ENCODE measurements around the gene OR2T2.
"Not testable (repeated sequence)": the region's sequence is repeated elsewhere in the genome, so short reads cannot be mapped to it uniquely, and the experiment has no call there.

Gene OR2T2

DNA sequence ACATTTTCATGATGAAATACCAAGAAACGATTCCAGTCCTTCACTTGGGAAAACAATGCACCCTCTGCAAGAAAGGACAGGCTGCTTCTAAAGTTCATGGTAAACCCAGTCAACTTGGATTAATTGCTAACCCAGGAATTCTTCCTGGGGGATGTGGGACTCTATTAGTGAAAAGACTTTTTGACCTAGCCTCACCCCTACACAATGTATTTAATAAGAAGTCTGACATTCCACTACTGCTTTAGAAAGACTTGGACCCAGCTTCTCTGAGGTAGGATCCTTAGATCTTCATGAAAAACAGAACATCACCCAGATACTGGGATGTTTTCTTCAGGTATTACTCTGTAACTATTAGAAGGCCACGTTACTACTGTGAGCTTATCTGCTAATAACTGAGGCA is at the start of gene OR2T2:
Gene OR2T2 (plus strand): TSS at position 239 of the 400 bp plus-strand sequence. CDS start 7,161 bp downstream, outside the sequence.
- not testable (repeated sequence) for DNase-seq

GRCh38 chr1:248402748-248403147 is 42.7 kb upstream of the OR2T2 start, which contains the start of gene OR2T1:
OR2T1 (plus strand) TSS chr1:248403048; CDS start chr1:248406148, 3,100 bp downstream.
- no peak for DNase-seq

- no peak for DNase-seq
Measured at GRCh38 chr1:248404024-248404423, 41.4 kb upstream of the OR2T2 start.

DNA sequence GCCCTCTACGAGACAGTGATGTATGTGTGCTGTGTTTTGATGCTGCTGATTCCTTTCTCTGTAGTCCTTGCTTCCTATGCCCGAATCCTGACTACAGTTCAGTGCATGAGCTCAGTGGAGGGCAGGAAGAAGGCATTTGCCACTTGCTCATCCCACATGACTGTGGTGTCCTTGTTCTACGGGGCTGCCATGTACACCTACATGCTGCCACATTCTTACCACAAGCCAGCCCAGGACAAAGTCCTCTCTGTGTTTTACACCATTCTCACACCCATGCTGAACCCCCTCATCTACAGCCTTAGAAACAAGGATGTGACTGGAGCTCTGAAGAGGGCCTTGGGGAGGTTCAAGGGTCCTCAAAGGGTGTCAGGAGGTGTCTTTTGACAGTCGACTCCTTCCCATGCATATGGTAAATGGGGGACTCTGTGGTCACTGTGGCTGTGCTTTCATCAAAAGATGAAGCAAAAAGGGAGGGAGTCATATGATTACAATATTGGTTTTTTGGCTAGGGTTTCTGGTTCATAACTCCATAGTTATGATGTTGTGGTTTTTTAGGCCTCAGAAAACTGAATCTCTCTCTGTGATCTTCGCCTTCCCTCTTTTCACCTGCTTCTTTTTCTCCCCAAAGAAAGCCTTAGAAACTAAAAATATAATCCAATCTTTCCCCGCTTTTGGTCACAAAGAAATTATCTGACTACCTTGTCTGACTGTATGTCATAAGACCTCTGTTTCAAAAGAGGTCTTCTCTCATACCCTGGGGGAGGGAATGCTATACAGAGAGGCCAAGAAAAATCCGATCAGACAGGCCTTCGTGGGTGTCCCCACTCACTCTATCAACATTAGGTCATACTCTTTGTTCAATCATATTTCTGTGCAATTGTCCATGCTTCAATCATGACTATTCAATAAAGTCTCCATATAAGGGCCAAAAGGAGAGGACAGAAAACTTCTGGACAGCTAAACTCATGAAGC is 38.4 kb upstream of the OR2T2 start:
- DNase-seq = no peak

- no peak for DNase-seq
Measured at GRCh38 chr1:248416226-248416625, 29.2 kb upstream of the OR2T2 start.

GRCh38 chr1:248417854-248418253 is 27.6 kb upstream of the OR2T2 start:
- no peak for DNase-seq

DNA sequence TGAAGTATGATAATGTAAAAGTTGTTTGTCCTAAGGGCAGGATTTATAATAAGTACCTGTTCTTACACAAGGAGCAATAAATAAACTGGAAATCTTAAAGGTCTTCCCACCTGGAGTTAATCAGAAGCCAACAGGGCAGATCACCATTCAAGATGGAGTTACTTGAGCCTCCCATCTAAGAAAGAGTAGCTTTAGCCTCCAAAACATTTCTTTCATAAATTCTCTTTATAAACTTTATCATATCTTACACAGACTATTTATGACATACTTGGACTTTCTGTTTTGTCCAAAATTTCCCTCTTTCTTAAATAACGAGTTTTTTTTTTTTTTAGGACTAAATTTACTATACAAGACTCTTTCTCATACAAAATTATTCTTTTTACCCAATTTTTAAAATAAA is 24.1 kb upstream of the OR2T2 start:
- no peak for DNase-seq

DNA sequence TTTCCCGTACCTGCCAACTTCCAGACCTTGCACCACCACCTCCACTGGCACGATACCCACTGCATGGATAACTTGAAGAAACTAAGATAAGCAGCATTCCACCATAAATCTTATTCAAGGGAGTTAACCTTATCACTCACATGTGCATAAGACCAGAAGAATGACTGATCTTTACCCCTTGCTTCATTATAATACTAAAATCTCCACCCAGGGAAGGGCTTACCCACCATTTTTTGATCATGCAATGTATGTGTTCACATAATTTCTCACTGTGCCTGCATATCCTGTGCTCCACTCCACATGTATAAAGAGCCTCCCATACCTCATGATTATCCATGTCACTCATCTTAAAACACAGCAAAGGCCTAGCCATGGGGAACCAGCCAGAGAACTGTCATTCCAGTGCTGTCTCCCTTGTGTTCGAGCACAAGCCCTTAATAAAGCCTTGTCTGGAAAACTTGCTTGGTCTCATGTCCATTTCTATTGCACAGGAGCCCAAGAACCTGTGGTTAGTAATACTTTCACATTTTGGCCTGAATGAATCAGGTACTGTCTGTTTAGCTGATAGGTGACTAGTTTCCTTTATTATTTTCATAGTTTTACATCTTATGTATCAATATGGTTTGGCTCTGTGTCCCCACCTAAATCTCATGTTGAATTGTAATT is 17.8 kb upstream of the OR2T2 start:
- DNase-seq = not testable (repeated sequence)

DNA sequence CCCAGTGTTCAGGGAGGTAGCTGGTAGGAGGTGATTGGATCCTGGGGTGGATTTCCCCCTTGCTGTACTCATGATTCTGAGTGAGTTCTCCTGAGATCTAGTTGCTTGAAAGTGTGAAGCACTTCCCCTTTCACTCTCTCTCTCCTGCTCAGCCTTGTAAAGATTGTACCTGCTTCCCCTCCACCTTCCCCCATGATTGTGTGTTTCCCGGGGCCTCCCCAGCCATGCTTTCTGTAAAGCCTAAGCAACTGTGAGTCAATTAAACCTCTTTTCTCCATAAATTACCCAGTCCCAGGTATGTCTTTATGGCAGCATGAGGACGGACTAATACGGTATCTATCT is 17.3 kb upstream of the OR2T2 start:
- not testable (repeated sequence) for DNase-seq

DNA sequence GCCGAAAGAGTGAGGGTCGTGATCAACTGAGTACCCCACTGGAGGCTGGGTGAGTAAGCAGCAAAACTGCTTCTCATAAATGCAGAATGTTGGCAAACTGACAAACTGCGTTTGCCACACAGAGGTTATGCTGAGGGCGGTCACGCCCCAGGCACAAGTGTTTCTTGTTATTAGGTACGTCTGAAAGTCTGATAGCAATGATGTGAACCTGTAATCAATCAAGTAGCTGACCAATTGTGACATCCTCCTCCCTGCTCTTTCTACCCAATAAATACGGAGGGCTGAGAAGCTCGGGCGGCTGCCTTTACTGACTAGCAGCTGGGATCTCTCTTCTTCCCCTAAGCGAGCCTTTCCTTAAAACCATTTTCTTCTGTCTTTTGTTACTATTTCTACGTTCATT is 13.8 kb upstream of the OR2T2 start:
- not testable (repeated sequence) for DNase-seq

GRCh38 chr1:248432201-248432600 is 13.2 kb upstream of the OR2T2 start:
- DNase-seq = not testable (repeated sequence)

DNA sequence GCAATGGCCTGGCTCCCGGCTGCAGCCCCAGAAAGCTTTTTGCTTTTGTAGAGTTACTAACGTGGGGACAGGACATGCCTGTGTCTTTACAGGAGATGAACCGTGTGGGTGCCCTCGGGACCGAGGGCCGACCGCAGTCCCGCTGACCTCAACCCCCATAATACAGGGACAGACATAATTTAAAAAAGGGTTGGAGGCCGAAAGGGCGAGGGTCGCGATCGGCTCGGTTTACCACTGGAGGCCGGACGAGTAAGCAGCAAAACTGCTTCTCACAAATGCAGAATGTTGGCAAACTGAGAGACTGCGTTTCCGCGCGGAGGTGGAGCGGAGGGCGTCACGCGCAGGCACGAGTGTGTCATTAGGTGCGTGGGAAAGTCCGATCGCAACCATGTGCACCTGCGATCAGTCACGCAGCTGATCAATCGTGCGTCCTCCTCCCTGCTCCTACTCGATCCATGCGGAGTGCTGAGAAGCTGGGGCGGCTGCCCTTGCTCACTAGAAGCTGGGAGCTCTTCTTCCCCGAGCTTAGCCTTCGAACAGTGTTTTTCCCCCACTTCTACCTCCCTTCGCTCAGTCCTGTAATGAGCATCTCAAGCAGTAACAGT is 11.5 kb upstream of the OR2T2 start:
- not testable (repeated sequence) for DNase-seq

- DNase-seq = not testable (repeated sequence)
Measured at GRCh38 chr1:248434913-248435312, 10.5 kb upstream of the OR2T2 start.

DNA sequence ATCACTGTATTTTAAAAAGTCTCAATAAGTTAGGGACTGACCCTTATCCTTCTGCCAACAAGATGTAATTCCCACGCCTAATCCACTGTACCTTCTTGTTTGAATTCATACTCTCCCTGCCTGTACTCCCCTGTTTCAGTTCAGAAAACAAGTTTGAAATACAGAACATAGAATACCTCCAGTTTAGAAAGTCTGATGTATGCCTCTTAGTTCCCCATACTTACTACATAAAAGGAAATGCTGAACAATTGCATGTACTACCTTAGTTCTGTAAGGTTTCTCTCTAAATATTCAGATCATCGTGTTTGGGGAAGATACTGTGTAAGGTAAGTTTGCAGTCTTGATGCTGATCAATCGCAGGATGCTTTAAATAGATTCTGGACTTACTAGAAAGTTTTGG is 9.1 kb upstream of the OR2T2 start:
- DNase-seq = not testable (repeated sequence)

GRCh38 chr1:248438668-248439067 is 6.8 kb upstream of the OR2T2 start:
- not testable (repeated sequence) for DNase-seq

DNA sequence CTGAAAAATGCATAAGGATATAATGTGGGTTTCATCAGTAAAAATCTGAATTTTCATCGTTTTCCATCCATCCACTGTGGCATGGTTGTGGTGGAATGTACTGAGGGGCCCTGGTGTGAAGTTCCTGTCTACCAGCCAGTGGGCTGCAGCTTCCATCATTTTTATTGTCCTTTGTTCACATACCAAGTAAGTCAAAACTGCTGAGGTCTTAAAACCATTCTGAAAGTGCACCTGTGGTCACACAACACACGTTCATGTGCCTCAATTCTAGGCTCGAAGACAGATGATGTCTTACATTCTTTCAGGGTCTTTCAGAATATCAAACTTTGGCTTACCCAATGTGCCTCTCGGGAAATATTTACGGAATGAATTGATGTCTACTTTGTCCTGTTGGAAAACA is 6.2 kb upstream of the OR2T2 start:
- not testable (repeated sequence) for DNase-seq

DNA sequence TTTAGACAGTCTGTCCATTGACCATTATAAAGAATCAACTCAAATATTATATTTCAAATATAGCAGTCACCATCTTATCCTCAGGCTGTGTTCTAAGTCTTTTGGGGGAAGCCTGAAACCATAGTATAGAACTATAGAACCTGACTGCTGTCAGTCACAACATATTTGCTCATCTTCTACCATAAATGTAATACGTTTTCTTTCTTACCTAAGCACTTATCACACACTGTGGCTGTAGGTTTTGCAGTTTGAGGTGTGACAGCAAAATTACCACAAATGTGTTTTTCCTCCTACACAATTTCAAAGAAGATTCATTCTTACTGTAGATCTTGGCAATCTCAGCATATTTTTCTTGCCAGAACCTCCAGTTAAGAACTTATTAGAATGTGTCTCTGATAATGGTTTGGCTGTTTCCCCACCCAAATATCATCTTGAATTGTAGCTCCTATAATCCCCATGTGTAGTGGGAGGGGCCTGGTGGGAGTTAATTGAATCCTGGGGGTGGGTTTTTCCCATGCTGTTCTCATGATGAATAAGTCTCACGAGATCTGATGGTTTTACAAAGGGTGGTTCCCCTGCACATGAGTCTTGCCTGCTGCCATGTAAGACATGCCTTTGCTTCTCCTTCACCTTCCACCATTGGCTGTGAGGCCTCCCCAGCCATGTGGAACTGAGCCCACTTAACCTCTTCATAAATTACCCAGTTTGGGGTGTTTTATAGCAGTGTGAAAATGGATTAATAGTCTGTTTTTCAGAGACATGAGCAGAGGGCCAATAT is 2.7 kb upstream of the OR2T2 start:
- DNase-seq = not testable (repeated sequence)

DNA sequence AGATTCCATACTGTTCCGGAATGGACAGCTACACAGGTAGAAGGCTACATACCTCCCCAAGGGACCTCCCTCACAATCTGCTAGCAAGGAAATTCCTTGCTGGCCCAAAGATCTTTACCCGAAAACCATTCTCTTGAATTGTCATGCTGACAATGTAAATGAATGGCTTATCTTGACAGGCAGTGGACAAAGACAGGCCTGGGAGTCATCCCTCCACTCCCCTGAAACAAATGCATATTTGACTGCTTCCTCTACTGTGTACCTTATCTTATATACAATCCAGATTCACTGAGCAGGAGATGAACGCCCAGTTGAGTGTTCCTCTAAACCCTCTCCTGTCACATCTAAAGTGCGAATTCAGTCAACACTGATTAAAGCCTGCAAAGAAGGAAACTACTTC is 834 bp upstream of the OR2T2 start:
- not testable (repeated sequence) for DNase-seq

DNA sequence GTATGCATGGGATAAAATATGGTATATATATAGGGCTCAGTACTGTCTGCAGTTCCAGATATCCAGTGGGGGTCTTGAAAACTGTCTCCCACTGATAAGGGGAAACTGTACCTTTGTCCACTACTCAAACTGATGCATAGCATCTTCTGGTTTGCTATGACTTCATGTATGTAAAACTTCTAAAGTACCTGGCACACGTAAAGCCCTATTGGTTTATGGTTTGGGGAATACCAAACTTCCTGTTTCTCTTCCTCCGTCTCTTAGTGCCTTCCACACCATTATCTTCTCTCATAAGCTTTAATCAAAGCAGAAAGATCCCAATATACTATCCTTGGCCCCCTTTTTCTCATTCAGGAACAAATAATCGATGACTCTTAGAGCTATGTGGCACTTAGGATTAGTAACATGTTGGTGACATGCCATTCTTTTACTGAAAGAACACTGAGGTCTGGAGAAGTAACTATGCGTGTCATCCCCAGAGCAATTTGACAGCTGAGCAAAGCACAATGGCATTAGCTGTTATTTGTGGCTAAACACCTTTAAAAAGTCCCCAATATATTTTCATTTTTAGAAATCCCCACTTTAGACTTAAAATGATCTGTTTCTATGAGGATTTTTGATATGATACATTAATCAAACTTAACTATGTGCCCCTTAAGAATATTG is 3.1 kb downstream of the OR2T2 start:
- not testable (repeated sequence) for DNase-seq

GRCh38 chr1:248449821-248450465 is 4.5 kb downstream of the OR2T2 start:
- DNase-seq = not testable (repeated sequence)

- DNase-seq = not testable (repeated sequence)
Measured at GRCh38 chr1:248450466-248451145, 5.2 kb downstream of the OR2T2 start.

Measured in NCI-H446 (cell line).